B cell (primary cell): Measurements from ENCODE around the gene RAB3C. TPM values are rescaled to one million over a fixed set of nuclear protein-coding genes. Genes with fewer than 3 reads are reported as not detected.

Source experiments
- ATAC-seq: fragments of 200-7000 bp; cut with Tn5 transposase; one replicate; pipeline ENCODE4 v1.10.0; 2021; ENCODE audit warnings: low read depth, mild to moderate bottlenecking, moderate number of reproducible peaks, moderate library complexity
- CTCF ChIA-PET: fragments of 350-600 bp; sonication (Branson Sonifier 250); formaldehyde crosslinking; loops from one replicate; lab custom pipeline; 2021; ENCODE audit warnings: antibody characterized with exemption, inconsistent platforms; lab: Charles Lee
- POLR2A ChIA-PET: fragments of 350-600 bp; sonication (Branson Sonifier 250); formaldehyde crosslinking; loops from one replicate; lab custom pipeline; 2021; ENCODE audit warnings: antibody characterized with exemption; lab: Charles Lee
- DNase-seq: peaks from one replicate; pipeline ENCODE4 v3.0.0; 2013
- H2AFZ ChIP-seq: 2 replicates; pipeline ENCODE4 v1.6.1; 2012; ENCODE audit warnings: mild to moderate bottlenecking, low read depth, low read length; ENCODE audit not compliant: insufficient read depth, poor library complexity, severe bottlenecking
- H3K27ac ChIP-seq, 2 donors: 1 replicate in 1 of 2; 2 replicates in 1 of 2; pipeline ENCODE4 v1.5.1; 2012 to 2013; ENCODE audit warnings: low read length in 2 of 2, mild to moderate bottlenecking in 2 of 2, moderate library complexity in 1 of 2
- H3K27me3 ChIP-seq, 4 experiments: fragments of 200-600 bp in 1 of 4; sonication (generic) in 1 of 4; replicated peaks in 1 of 4; 1 replicate in 2 of 4; 2 replicates in 2 of 4; pipeline versions ENCODE4 v1.6.1 to v1.7.0; 2013 to 2016; ENCODE audit warnings: low read length in 3 of 4, mild to moderate bottlenecking in 2 of 4, mixed read lengths in 1 of 4, moderate library complexity in 1 of 4; ENCODE audit not compliant: insufficient read depth in 4 of 4, control insufficient read depth in 3 of 4; ENCODE audit errors: control extremely low read depth in 1 of 4
- H3K36me3 ChIP-seq, 2 experiments: replicated peaks in 1 of 2; 1 replicate in 1 of 2; 2 replicates in 1 of 2; pipeline versions ENCODE4 v1.6.1 to v1.7.1; 2013; ENCODE audit warnings: low read length in 1 of 2; ENCODE audit not compliant: insufficient read depth in 2 of 2, control insufficient read depth in 1 of 2; ENCODE audit errors: control extremely low read depth in 1 of 2, extremely low read depth in 1 of 2
- H3K4me1 ChIP-seq, 2 donors: fragments of 200-600 bp in 1 of 2; sonication (generic) in 1 of 2; 1 replicate in 1 of 2; 2 replicates in 1 of 2; pipeline versions ENCODE4 v1.5.1 to v1.6.1; 2013 to 2017; ENCODE audit warnings: low read length in 2 of 2; ENCODE audit not compliant: control insufficient read depth in 2 of 2, insufficient read depth in 2 of 2
- H3K4me2 ChIP-seq: replicated peaks from 2 replicates; pipeline ENCODE3; 2012; ENCODE audit warnings: mild to moderate bottlenecking, low read depth, low read length; ENCODE audit not compliant: poor library complexity, severe bottlenecking
- H3K4me3 ChIP-seq, 5 experiments: fragments of 200-600 bp in 1 of 5; sonication (generic) in 1 of 5; 1 replicate in 3 of 5; 2 replicates in 2 of 5; pipeline versions ENCODE4 v1.5.1 to v1.7.0; 2011 to 2016; ENCODE audit warnings: low read length in 4 of 5, mild to moderate bottlenecking in 4 of 5, low read depth in 2 of 5, control low read depth in 1 of 5, moderate library complexity in 1 of 5; ENCODE audit not compliant: insufficient read depth in 1 of 5; ENCODE audit errors: control extremely low read depth in 1 of 5, extremely low read depth in 1 of 5
- H3K79me2 ChIP-seq: fragments of 200-600 bp; sonication (generic); one replicate; pipeline ENCODE4 v1.6.0; 2016; ENCODE audit warnings: low read length; ENCODE audit not compliant: control insufficient read depth, insufficient read depth
- H3K9ac ChIP-seq: fragments of 200-600 bp; sonication (generic); 2 replicates; pipeline ENCODE4 v1.6.1; 2017; ENCODE audit warnings: mild to moderate bottlenecking, low read length, moderate library complexity
- H3K9me3 ChIP-seq, 3 donors: one replicate each; pipeline versions ENCODE4 v1.6.1 to v1.7.1; 2013; ENCODE audit warnings: low read length in 2 of 3; ENCODE audit not compliant: control insufficient read depth in 2 of 3, insufficient read depth in 1 of 3; ENCODE audit errors: control extremely low read depth in 1 of 3
- H4K20me1 ChIP-seq: 2 replicates; pipeline ENCODE4 v1.6.0; 2012; ENCODE audit warnings: mild to moderate bottlenecking, low read length; ENCODE audit not compliant: insufficient read depth, control insufficient read depth, poor library complexity, severe bottlenecking
- H3K27ac Mint-ChIP-seq: one replicate; pipeline ENCODE4 v1.8.0; 2021; ENCODE audit warnings: mixed read lengths
- H3K27me3 Mint-ChIP-seq: one replicate; pipeline ENCODE4 v1.8.0; 2021; ENCODE audit warnings: mixed read lengths
- H3K4me1 Mint-ChIP-seq: one replicate; pipeline ENCODE4 v1.8.0; 2021; ENCODE audit warnings: mixed read lengths
- H3K4me3 Mint-ChIP-seq: one replicate; pipeline ENCODE4 v1.8.0; 2021; ENCODE audit warnings: mixed read lengths
- H3K9me3 Mint-ChIP-seq: one replicate; pipeline ENCODE4 v1.8.0; 2022; ENCODE audit warnings: mixed read lengths; ENCODE audit not compliant: insufficient read depth
- EZH2 ChIP-seq: IDR thresholded peaks from 2 replicates; pipeline ENCODE4 v1.6.1; 2012; ENCODE audit warnings: borderline replicate concordance, low read depth, mild to moderate bottlenecking, moderate library complexity, low read length; ENCODE audit not compliant: insufficient read depth, poor library complexity, severe bottlenecking
- WGBS: methylation state at CpG from one replicate; pipeline ENCODE4 v1.1.5; 2013; ENCODE audit warnings: missing lambda C conversion rate; ENCODE audit not compliant: insufficient coverage; 5-methylcytosine and 5-hydroxymethylcytosine counted together
- intact Hi-C: fragments of 100-400 bp; cut with micrococcal nuclease; formaldehyde crosslinking; loops from one replicate; pipeline ENCODE4 v1.10.0; 2022
- polyA plus RNA-seq: library from polyadenylated mRNA; depleted of rRNA; stranded (reverse); fragments of >200 nt; gene quantifications from 2 replicates; pipeline ENCODE4 v1.2.3, GENCODE V29; 2012
- total RNA-seq, 2 donors: library from RNA; stranded (reverse); fragments of 120-200 nt in 1 of 2; gene quantifications; 1 replicate in 1 of 2; 2 replicates in 1 of 2; pipeline versions ENCODE4 v1.2.3 to v1.2.4, GENCODE V29; 2013 to 2022
- TF ChIP-seq, protein P1 (sequence below): fragments of 200-600 bp; IDR thresholded peaks from one replicate; pipeline ENCODE4 v1.8.0; 2022; ENCODE audit warnings: antibody characterized with exemption, mild to moderate bottlenecking

The RAB3C gene
- total and polyA plus RNA-seq, 2 donors (not counting 1 experiment from before 2014, with no cell fraction given): 0.20 to 0.58 TPM

DNA sequence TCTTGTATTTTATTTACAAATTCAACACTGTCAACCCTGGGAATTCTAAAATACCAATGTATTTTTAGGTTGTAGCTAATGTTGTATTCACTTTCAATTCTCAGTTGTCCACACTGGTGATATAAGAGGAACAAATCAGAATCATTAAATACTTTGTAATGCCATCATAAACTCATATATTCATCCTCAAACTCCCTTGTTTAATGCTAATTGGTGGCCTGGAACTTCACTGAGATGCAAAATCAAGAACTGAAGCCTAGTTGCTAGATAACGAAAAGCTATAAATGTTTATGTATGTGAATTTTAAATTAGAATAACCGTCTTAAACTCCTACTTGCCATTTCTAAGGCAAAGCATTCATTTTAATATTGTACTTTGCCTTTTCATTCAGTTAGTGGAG lies 274.7 kb downstream of the RAB3C start:
- no peaks in the 10 kb centered on the region for H3K4me1 ChIP-seq
- no peak for ATAC-seq
- CTCF ChIA-PET: interaction anchor here (0.9 to 12.5 kb wide), 3 partner anchors 8 to 381 kb away, joined by 3 to 354 read pairs (median 26); no protein-coding TSS in a partner anchor
- TF ChIP-seq, protein P1, sequence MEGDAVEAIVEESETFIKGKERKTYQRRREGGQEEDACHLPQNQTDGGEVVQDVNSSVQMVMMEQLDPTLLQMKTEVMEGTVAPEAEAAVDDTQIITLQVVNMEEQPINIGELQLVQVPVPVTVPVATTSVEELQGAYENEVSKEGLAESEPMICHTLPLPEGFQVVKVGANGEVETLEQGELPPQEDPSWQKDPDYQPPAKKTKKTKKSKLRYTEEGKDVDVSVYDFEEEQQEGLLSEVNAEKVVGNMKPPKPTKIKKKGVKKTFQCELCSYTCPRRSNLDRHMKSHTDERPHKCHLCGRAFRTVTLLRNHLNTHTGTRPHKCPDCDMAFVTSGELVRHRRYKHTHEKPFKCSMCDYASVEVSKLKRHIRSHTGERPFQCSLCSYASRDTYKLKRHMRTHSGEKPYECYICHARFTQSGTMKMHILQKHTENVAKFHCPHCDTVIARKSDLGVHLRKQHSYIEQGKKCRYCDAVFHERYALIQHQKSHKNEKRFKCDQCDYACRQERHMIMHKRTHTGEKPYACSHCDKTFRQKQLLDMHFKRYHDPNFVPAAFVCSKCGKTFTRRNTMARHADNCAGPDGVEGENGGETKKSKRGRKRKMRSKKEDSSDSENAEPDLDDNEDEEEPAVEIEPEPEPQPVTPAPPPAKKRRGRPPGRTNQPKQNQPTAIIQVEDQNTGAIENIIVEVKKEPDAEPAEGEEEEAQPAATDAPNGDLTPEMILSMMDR: no peak
- TF ChIP-seq EZH2: no peak
- H3K27me3 ChIP-seq: peaks cover 0 to 6% (median 4%) of the 10 kb centered on the region in 4 experiments
- H3K4me1 Mint-ChIP-seq: no peaks in the 10 kb centered on the region
- H3K79me2 ChIP-seq: no peaks in the 10 kb centered on the region
- no peak overlapping the region for H3K9ac ChIP-seq
- no peak overlapping the region for H3K4me3 ChIP-seq
- POLR2A ChIA-PET: no interaction called here
- no peaks in the 10 kb centered on the region for H4K20me1 ChIP-seq
- no peak overlapping the region for H3K27ac ChIP-seq
- no peak overlapping the region for H2AFZ ChIP-seq
- DNase-seq: no peak
- H3K27ac Mint-ChIP-seq: no peak overlapping the region
- no peaks in the 10 kb centered on the region for H3K36me3 ChIP-seq
- H3K4me2 ChIP-seq: no peak overlapping the region
- intact Hi-C loops: no loop called here
- H3K9me3 ChIP-seq: no peaks in the 10 kb centered on the region
- no CpG with 5 or more reads among the region's 2 CpGs for WGBS
- H3K4me3 Mint-ChIP-seq: no peak overlapping the region
- peaks cover 15% of the 10 kb centered on the region for H3K27me3 Mint-ChIP-seq
- H3K9me3 Mint-ChIP-seq: no peaks in the 10 kb centered on the region

DNA sequence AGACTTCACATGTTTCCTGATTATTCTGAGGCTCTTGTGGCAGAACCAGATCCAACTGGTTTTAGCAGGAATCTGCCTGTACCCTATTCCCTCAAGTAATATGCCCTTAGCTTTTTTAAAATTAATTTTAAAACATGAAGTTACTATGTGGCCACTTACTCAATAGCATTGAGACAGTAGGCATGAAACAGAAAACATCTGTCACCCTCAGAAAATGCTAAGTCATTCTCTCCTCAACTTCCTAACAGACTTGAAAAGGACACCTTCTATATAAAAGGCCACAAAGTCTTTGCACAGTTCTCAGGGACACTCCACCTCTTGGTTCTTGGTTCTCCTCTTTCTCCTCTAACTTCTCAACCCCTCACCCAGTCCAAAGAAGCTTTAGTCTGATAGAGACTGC lies 277.8 kb downstream of the RAB3C start:
- intact Hi-C loops: no loop called here
- Histone ChIP-seq H2AFZ (no peak overlapping the region), H3K4me1 (no peaks in the 10 kb centered on the region), H3K4me3 (no peak overlapping the region), H3K36me3 (no peaks in the 10 kb centered on the region), H3K9ac (no peak overlapping the region), H3K9me3 (no peaks in the 10 kb centered on the region), H3K27me3 (peaks cover 0 to 6% (median 4%) of the 10 kb centered on the region in 4 experiments), H3K27ac (no peak overlapping the region), H3K4me2 (no peak overlapping the region), H3K79me2 (no peaks in the 10 kb centered on the region), H4K20me1 (no peaks in the 10 kb centered on the region)
- Mint-ChIP-seq H3K27ac (no peak overlapping the region), H3K4me1 (no peaks in the 10 kb centered on the region), H3K9me3 (no peaks in the 10 kb centered on the region), H3K4me3 (no peak overlapping the region), H3K27me3 (peaks cover 22% of the 10 kb centered on the region)
- CTCF ChIA-PET: interaction anchor here (2.4 to 4.5 kb wide), 2 partner anchors 10 to 11 kb away, joined by 14 to 26 read pairs; no protein-coding TSS in a partner anchor
- ATAC-seq: no peak
- DNase-seq: no peak
- no peak for TF ChIP-seq EZH2
- TF ChIP-seq, protein P1: no peak
- POLR2A ChIA-PET: no interaction called here
